ENCODE data around the gene VIL1.

DNA sequence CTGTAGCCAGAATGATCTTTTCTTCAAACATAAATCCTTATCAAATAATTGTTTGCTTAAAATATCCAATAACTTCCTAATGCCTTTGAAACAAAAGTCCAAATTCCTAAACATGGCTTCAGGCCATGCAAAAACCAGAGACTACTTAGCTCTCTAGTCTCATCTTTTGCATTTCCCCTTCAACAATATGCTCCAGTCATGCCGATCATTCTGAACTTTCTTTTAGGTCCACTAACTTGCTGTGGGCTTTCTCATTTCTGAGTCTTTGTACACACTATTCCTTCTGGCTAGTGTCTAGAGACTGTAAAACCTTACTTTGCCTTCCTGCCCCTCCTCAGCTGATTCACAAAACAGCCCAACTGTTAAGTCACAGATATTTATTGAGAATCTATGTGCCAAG lies 51.5 kb downstream of the VIL1 start:
- TF ChIP-seq TAF1 (IDR thresholded peaks at IDR 0.05; ENCODE audit: low read depth, low read length) (no peak), NRF1 (IDR thresholded peaks at IDR 0.05; ENCODE audit: low read depth, low read length) (no peak), CTCF (IDR thresholded peaks at IDR 0.05; ENCODE audit: control extremely low read depth in 1 of 3, insufficient read depth in 1 of 3, low read depth in 1 of 3, low read length in 3 of 3) (no peak), RAD21 (IDR thresholded peaks at IDR 0.05 in 1 of 2, conservative IDR thresholded peaks at IDR 0.05 in 1 of 2; ENCODE audit: low read depth in 2 of 2, low read length in 2 of 2) (no peak), YY1 (IDR thresholded peaks at IDR 0.05; ENCODE audit: low read depth, low read length) (no peak), POLR2A (IDR thresholded peaks at IDR 0.05; ENCODE audit: control extremely low read depth in 1 of 2, low read depth in 2 of 2, low read length in 2 of 2) (no peak), EP300 (IDR thresholded peaks at IDR 0.05; ENCODE audit: borderline replicate concordance in 1 of 2, low read depth in 2 of 2, low read length in 2 of 2) (no peak), MAX (IDR thresholded peaks at IDR 0.05) (no peak), USF2 (IDR thresholded peaks at IDR 0.05; ENCODE audit: low read length) (no peak), POLR2AphosphoS5 (IDR thresholded peaks at IDR 0.05; ENCODE audit: low read depth, low read length) (no peak)
